SU-DHL-6 (cell line): Measurements from ENCODE around the gene SCD5.

Experiments used
- H2AFZ ChIP-seq: fragments of 200-600 bp; sonication (generic); 2 replicates; pipeline ENCODE4 v1.6.1; 2014; ENCODE audit warnings: low read depth, mild to moderate bottlenecking, moderate library complexity, mixed read lengths, antibody characterized with exemption, low read length; ENCODE audit not compliant: severe bottlenecking
- H3F3A ChIP-seq: fragments of 200-600 bp; shearing (Covaris generic); 2 replicates; pipeline ENCODE4 v1.6.0; 2016; ENCODE audit warnings: antibody characterized with exemption, mild to moderate bottlenecking; ENCODE audit not compliant: insufficient read depth
- H3K27ac ChIP-seq: fragments of 200-600 bp; sonication (generic); 2 replicates; pipeline ENCODE4 v1.5.1; 2016; ENCODE audit warnings: low read depth, mild to moderate bottlenecking, low read length, moderate library complexity, mixed read lengths
- H3K27me3 ChIP-seq: fragments of 200-600 bp; sonication (generic), shearing (Covaris generic); 2 replicates; pipeline ENCODE4 v1.6.0; 2014; ENCODE audit warnings: mild to moderate bottlenecking, low read length
- H3K36me3 ChIP-seq: fragments of 200-600 bp; sonication (generic); 2 replicates; pipeline ENCODE4 v1.6.1; 2014; ENCODE audit warnings: mild to moderate bottlenecking, low read length, mixed read lengths
- H3K4me2 ChIP-seq: fragments of 300-600, 200-600 bp; shearing (Covaris generic), sonication (generic); 2 replicates; pipeline ENCODE4 v1.6.0; 2014; ENCODE audit warnings: low read length, low read depth, mild to moderate bottlenecking; ENCODE audit not compliant: poor library complexity, severe bottlenecking
- H3K4me3 ChIP-seq: fragments of 200-600 bp; sonication (generic); 2 replicates; pipeline ENCODE4 v1.5.1; 2014; ENCODE audit warnings: antibody characterized with exemption, low read length, mild to moderate bottlenecking, mixed read lengths; ENCODE audit not compliant: insufficient read depth, poor library complexity, severe bottlenecking
- H3K79me2 ChIP-seq: fragments of 200-600 bp; sonication (generic); 2 replicates; pipeline ENCODE4 v1.6.1; 2014; ENCODE audit warnings: mild to moderate bottlenecking, low read length, moderate library complexity; ENCODE audit not compliant: insufficient read depth
- H3K9ac ChIP-seq: fragments of 200-600 bp; sonication (generic); 2 replicates; pipeline ENCODE4 v1.7.0; 2014; ENCODE audit warnings: mild to moderate bottlenecking, low read length
- H3K9me2 ChIP-seq: fragments of 200-600 bp; sonication (generic); replicated peaks from 2 replicates; pipeline ENCODE4 v1.6.1; 2014; ENCODE audit warnings: low read length; ENCODE audit not compliant: insufficient read depth
- H3K9me3 ChIP-seq: fragments of 200-600 bp; sonication (generic); 2 replicates; pipeline ENCODE4 v1.6.1; 2014; ENCODE audit warnings: low read length, mixed read lengths; ENCODE audit not compliant: insufficient read depth
- H4K20me1 ChIP-seq: fragments of 200-600 bp; sonication (generic); 2 replicates; pipeline ENCODE4 v1.6.1; 2014; ENCODE audit warnings: low read depth, mild to moderate bottlenecking, antibody characterized with exemption, low read length, moderate library complexity, mixed read lengths
- CTCF ChIP-seq: fragments of 200-600 bp; sonication (generic); IDR thresholded peaks from one replicate; pipeline ENCODE4 v1.5.1; 2017; ENCODE audit warnings: antibody characterized with exemption, mild to moderate bottlenecking, low read length, moderate library complexity; ENCODE audit not compliant: insufficient read depth, poor library complexity, severe bottlenecking
- EZH2phosphoT487 ChIP-seq: fragments of 200-600 bp; sonication (generic), shearing (Covaris generic); conservative IDR thresholded peaks from 2 replicates; pipeline ENCODE4 v1.6.1; 2018; ENCODE audit warnings: mild to moderate bottlenecking, antibody characterized with exemption, low read length, moderate library complexity, mixed read lengths

The SCD5 gene

GRCh38 chr4:82591592-82591991 lies 207.0 kb downstream of the SCD5 start:
- no peak overlapping the region for H2AFZ ChIP-seq
- H3K79me2 ChIP-seq = no peaks in the 10 kb centered on the region
- H3K9me2 ChIP-seq = no peaks in the 10 kb centered on the region
- no peak overlapping the region for H3K4me2 ChIP-seq
- H3K4me3 ChIP-seq = no peak overlapping the region
- no peak for TF ChIP-seq CTCF
- TF ChIP-seq EZH2phosphoT487 = no peak
- H3K36me3 ChIP-seq = no peaks in the 10 kb centered on the region
- H3K27ac ChIP-seq = no peak overlapping the region
- no peaks in the 10 kb centered on the region for H3K9me3 ChIP-seq
- H3F3A ChIP-seq = no peaks in the 10 kb centered on the region
- H3K27me3 ChIP-seq = no peaks in the 10 kb centered on the region
- H4K20me1 ChIP-seq = no peaks in the 10 kb centered on the region
- no peak overlapping the region for H3K9ac ChIP-seq

- Histone ChIP-seq H3K36me3 (no peaks in the 10 kb centered on the region), H3K79me2 (no peaks in the 10 kb centered on the region), H4K20me1 (no peaks in the 10 kb centered on the region), H3K4me3 (no peak overlapping the region), H3K9ac (no peak overlapping the region), H3K27me3 (no peaks in the 10 kb centered on the region), H3K4me2 (no peak overlapping the region), H2AFZ (no peak overlapping the region), H3K27ac (no peak overlapping the region), H3F3A (no peaks in the 10 kb centered on the region), H3K9me2 (no peaks in the 10 kb centered on the region), H3K9me3 (no peaks in the 10 kb centered on the region)
- TF ChIP-seq EZH2phosphoT487 (no peak), CTCF (no peak)
These were observed 208.8 kb downstream of the SCD5 start for GRCh38 chr4:82589756-82590155.

GRCh38 chr4:82588771-82589270 lies 209.8 kb downstream of the SCD5 start:
- Histone ChIP-seq H3K79me2 (no peaks in the 10 kb centered on the region), H3K27ac (no peak overlapping the region), H3K36me3 (no peaks in the 10 kb centered on the region), H3K9me3 (no peaks in the 10 kb centered on the region), H3K9me2 (no peaks in the 10 kb centered on the region), H4K20me1 (no peaks in the 10 kb centered on the region), H3K27me3 (no peaks in the 10 kb centered on the region), H3K4me3 (no peak overlapping the region), H3K4me2 (no peak overlapping the region), H3F3A (no peaks in the 10 kb centered on the region), H2AFZ (no peak overlapping the region), H3K9ac (no peak overlapping the region)
- TF ChIP-seq EZH2phosphoT487 (no peak), CTCF (no peak)
